Measurements from ENCODE around the gene HIPK3. TPM values are rescaled to one million over a fixed set of nuclear protein-coding genes. Genes with fewer than 3 reads are reported as not detected.
A peak's percentile ranks its signal among the peaks of the same experiment; 100 is the strongest.

The HIPK3 gene
- total RNA-seq, 3 donors from 2014 or later (not counting 1 experiment from before 2014, with no cell fraction given) = 80.6 to 92.9 (median 87.7) TPM

GRCh38 chr11:33339247-33339646, 82.1 kb downstream of the HIPK3 start:
- H3K27me3 Mint-ChIP-seq (ENCODE audit: low read depth in 2 of 2) = no peaks in the 10 kb centered on the region
- H3K9me3 Mint-ChIP-seq = no peaks in the 10 kb centered on the region
- DNase-seq (no peak), ATAC-seq (no peak)
- 100% methylated on average over 1 of the region's 1 CpG for WGBS (ENCODE audit: insufficient coverage)
- H3K36me3 ChIP-seq (ENCODE audit: control insufficient read depth, insufficient read depth, low read length) = peaks cover 40% of the 10 kb centered on the region
- H3K4me1 ChIP-seq (ENCODE audit: control insufficient read depth, insufficient read depth, low read length) = no peaks in the 10 kb centered on the region
- H3K9me3 ChIP-seq (ENCODE audit: control insufficient read depth, insufficient read depth, low read length) = no peaks in the 10 kb centered on the region
- TF ChIP-seq CTCF (IDR thresholded peaks at IDR 0.05) = no peak
- H3K27ac ChIP-seq (ENCODE audit: low read length) = no peak overlapping the region
- H3K27me3 ChIP-seq (ENCODE audit: control insufficient read depth, insufficient read depth, low read length) = no peaks in the 10 kb centered on the region
- no peak overlapping the region for H3K4me3 ChIP-seq (ENCODE audit: low read length)
- no peaks in the 10 kb centered on the region for H3K4me1 Mint-ChIP-seq
- no peak overlapping the region for H3K4me3 Mint-ChIP-seq
- intact Hi-C loops (cut with micrococcal nuclease) = no loop called here
- no peak overlapping the region for H3K27ac Mint-ChIP-seq
- H3K36me3 Mint-ChIP-seq = no peaks in the 10 kb centered on the region

DNA sequence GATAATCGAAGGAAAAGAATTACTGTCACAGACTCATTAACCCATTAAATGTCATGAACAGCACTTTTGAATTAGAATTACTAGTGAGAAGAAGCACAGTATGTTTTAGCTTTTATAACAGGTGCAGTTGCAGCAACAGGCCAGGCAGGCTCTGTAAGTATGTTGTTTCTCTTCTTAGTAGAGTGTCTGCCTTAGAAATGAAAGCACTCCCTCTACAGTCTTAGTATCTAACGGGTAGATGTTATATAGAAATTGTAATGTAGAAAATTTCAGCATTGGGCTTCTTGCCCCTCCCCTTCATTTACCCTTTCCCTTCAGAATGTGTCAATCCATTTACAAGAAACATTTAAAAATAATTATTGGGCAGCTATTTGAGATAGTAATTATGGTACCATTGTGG, 87.4 kb downstream of the HIPK3 start:
- no peak for TF ChIP-seq CTCF (IDR thresholded peaks at IDR 0.05)
- DNase-seq (no peak), ATAC-seq (no peak)
- Mint-ChIP-seq H3K4me3 (no peak overlapping the region), H3K27ac (no peak overlapping the region), H3K4me1 (no peaks in the 10 kb centered on the region), H3K36me3 (no peaks in the 10 kb centered on the region), H3K27me3 (ENCODE audit: low read depth in 2 of 2) (no peaks in the 10 kb centered on the region), H3K9me3 (no peaks in the 10 kb centered on the region)
- no peak overlapping the region for H3K27ac ChIP-seq (ENCODE audit: low read length)
- H3K4me3 ChIP-seq (ENCODE audit: low read length) = no peak overlapping the region
- no peaks in the 10 kb centered on the region for H3K27me3 ChIP-seq (ENCODE audit: control insufficient read depth, insufficient read depth, low read length)
- intact Hi-C loops (cut with micrococcal nuclease) = no loop called here
- no peaks in the 10 kb centered on the region for H3K4me1 ChIP-seq (ENCODE audit: control insufficient read depth, insufficient read depth, low read length)
- no CpG with 5 or more reads among the region's 2 CpGs for WGBS (ENCODE audit: insufficient coverage)
- peaks cover 63% of the 10 kb centered on the region for H3K36me3 ChIP-seq (ENCODE audit: control insufficient read depth, insufficient read depth, low read length)
- no peaks in the 10 kb centered on the region for H3K9me3 ChIP-seq (ENCODE audit: control insufficient read depth, insufficient read depth, low read length)

DNA sequence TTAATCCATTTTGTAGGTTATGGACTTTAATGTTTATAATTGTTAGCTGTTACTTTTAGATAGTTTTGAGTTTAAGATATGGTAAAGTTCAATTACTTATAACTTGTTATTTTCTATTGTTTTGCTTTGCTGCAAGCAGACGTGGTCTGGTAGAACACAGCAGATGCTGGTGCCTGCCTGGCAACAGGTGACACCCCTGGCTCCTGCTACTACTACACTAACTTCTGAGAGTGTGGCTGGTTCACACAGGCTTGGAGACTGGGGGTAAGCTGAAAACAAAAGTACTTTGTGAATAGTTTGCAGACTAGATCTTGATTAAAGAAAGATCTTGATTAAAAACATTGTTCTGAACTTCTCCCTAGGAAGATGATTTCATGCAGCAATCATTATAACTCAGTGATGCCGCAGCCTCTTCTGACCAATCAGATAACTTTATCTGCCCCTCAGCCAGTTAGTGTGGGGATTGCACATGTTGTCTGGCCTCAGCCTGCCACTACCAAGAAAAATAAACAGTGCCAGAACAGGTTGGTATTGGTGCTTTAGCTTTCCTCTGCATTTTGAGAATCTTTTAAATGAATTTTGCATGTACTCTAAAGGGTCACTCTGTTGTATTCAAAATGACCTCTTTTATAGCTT, 90.4 kb downstream of the HIPK3 start:
- H3K4me1 Mint-ChIP-seq = no peaks in the 10 kb centered on the region
- no peak overlapping the region for H3K4me3 Mint-ChIP-seq
- ATAC-seq (no peak), DNase-seq (no peak)
- no peaks in the 10 kb centered on the region for H3K4me1 ChIP-seq (ENCODE audit: control insufficient read depth, insufficient read depth, low read length)
- peaks cover 66% of the 10 kb centered on the region for H3K36me3 ChIP-seq (ENCODE audit: control insufficient read depth, insufficient read depth, low read length)
- no peaks in the 10 kb centered on the region for H3K27me3 ChIP-seq (ENCODE audit: control insufficient read depth, insufficient read depth, low read length)
- intact Hi-C loops (cut with micrococcal nuclease) = no loop called here
- H3K4me3 ChIP-seq (ENCODE audit: low read length) = no peak overlapping the region
- TF ChIP-seq CTCF (IDR thresholded peaks at IDR 0.05) = no peak
- no peaks in the 10 kb centered on the region for H3K27me3 Mint-ChIP-seq (ENCODE audit: low read depth in 2 of 2)
- no peaks in the 10 kb centered on the region for H3K9me3 Mint-ChIP-seq
- peaks cover 11% of the 10 kb centered on the region for H3K36me3 Mint-ChIP-seq
- 53% methylated on average over 2 of the region's 2 CpGs for WGBS (ENCODE audit: insufficient coverage)
- no peaks in the 10 kb centered on the region for H3K9me3 ChIP-seq (ENCODE audit: control insufficient read depth, insufficient read depth, low read length)
- H3K27ac ChIP-seq (ENCODE audit: low read length) = peak overlapping the region; percentile 53
- H3K27ac Mint-ChIP-seq = no peak overlapping the region

DNA sequence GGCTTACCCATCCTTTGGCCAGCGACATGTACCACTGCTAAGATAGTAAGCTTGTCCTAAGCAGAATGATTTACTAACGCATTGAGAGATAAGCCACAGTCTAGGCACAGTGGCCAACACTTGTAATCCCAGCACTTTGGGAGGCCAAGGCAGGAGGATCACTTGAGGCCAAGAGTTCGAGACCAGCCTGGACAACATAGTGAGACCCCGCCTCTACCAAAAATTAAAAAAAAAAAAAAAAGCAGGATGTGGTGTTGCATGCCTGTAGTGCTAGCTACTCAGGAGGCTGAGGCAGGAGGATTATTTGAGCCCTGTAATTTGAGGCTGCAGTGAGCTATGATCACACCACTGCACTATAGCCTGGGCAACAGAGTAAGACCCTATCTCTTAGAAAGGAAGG, 93.1 kb downstream of the HIPK3 start:
- ATAC-seq (no peak), DNase-seq (no peak)
- Histone ChIP-seq H3K36me3 (ENCODE audit: control insufficient read depth, insufficient read depth, low read length) (peaks cover 73% of the 10 kb centered on the region), H3K4me3 (ENCODE audit: low read length) (no peak overlapping the region), H3K4me1 (ENCODE audit: control insufficient read depth, insufficient read depth, low read length) (no peaks in the 10 kb centered on the region), H3K27me3 (ENCODE audit: control insufficient read depth, insufficient read depth, low read length) (no peaks in the 10 kb centered on the region), H3K9me3 (ENCODE audit: control insufficient read depth, insufficient read depth, low read length) (no peaks in the 10 kb centered on the region), H3K27ac (ENCODE audit: low read length) (no peak overlapping the region)
- no peak overlapping the region for H3K4me3 Mint-ChIP-seq
- no peak overlapping the region for H3K27ac Mint-ChIP-seq
- no peaks in the 10 kb centered on the region for H3K9me3 Mint-ChIP-seq
- H3K4me1 Mint-ChIP-seq = no peaks in the 10 kb centered on the region
- no peaks in the 10 kb centered on the region for H3K27me3 Mint-ChIP-seq (ENCODE audit: low read depth in 2 of 2)
- no peak for TF ChIP-seq CTCF (IDR thresholded peaks at IDR 0.05)
- intact Hi-C loops (cut with micrococcal nuclease) = no loop called here
- H3K36me3 Mint-ChIP-seq = peaks cover 19% of the 10 kb centered on the region
- WGBS (ENCODE audit: insufficient coverage) = 99% methylated on average over 4 of the region's 4 CpGs
